Ishikawa (cell line): ENCODE data around the gene CLASRP.

Source experiments
- MAX ChIP-seq: IDR thresholded peaks from 2 replicates; pipeline ENCODE4 v1.6.1; 2012
- RAD21 ChIP-seq: IDR thresholded peaks from 2 replicates; pipeline ENCODE4 v1.6.1; 2012; ENCODE audit warnings: low read depth
- TEAD4 ChIP-seq: IDR thresholded peaks from 2 replicates; pipeline ENCODE4 v1.6.1; 2012
- YY1 ChIP-seq: IDR thresholded peaks from 2 replicates; pipeline ENCODE4 v1.6.1; 2012; ENCODE audit warnings: low read depth

- no peak for TF ChIP-seq YY1
- no peak for TF ChIP-seq MAX
- no peak for TF ChIP-seq TEAD4
- no peak for TF ChIP-seq RAD21
These were observed 3.1 kb upstream of the CLASRP start for GRCh38 chr19:45035755-45036154.
